GM06990 (cell line): ENCODE data around the gene CHRD.

ENCODE experiments used
- DNase-seq: peaks from one replicate; pipeline ENCODE4 v3.0.0-alpha.2; 2011; ENCODE audit not compliant: insufficient read length; ENCODE audit errors: extremely low read depth
- H3K27me3 ChIP-seq: replicated peaks from 2 replicates; pipeline ENCODE4 v1.6.0; 2011; ENCODE audit warnings: low read length; ENCODE audit not compliant: control insufficient read depth, insufficient read depth
- H3K36me3 ChIP-seq: 2 replicates; pipeline ENCODE4 v1.5.1; 2011; ENCODE audit warnings: low read length; ENCODE audit not compliant: control insufficient read depth, insufficient read depth
- H3K4me3 ChIP-seq: replicated peaks from 2 replicates; pipeline ENCODE4 v1.5.1; 2011; ENCODE audit warnings: low read depth, mild to moderate bottlenecking, control low read depth, low read length
- CTCF ChIP-seq: IDR thresholded peaks from 2 replicates; pipeline ENCODE4 v1.5.1; 2011; ENCODE audit warnings: low read length, control low read depth, mild to moderate bottlenecking, inconsistent platforms; ENCODE audit not compliant: insufficient read depth, poor library complexity, severe bottlenecking

Gene CHRD

GRCh38 chr3:184389935-184390528 is 10.2 kb downstream of the CHRD start:
- no peaks in the 10 kb centered on the region; the same call in 1 of the 2 replicates for H3K27me3 ChIP-seq
- no peak for TF ChIP-seq CTCF
- no peaks in the 10 kb centered on the region for H3K36me3 ChIP-seq
- no peak overlapping the region for H3K4me3 ChIP-seq
- no peak for DNase-seq

GRCh38 chr3:184391266-184391665 is 11.4 kb downstream of the CHRD start:
- Histone ChIP-seq H3K36me3 (no peaks in the 10 kb centered on the region), H3K4me3 (no peak overlapping the region), H3K27me3 (peaks cover 1% of the 10 kb centered on the region)
- TF ChIP-seq CTCF, result no peak
- DNase-seq, result no peak

GRCh38 chr3:184395320-184395660 is 15.4 kb downstream of the CHRD start:
- no peak for TF ChIP-seq CTCF
- no peaks in the 10 kb centered on the region for H3K36me3 ChIP-seq
- DNase-seq, result no peak
- H3K27me3 ChIP-seq, result peaks cover 1% of the 10 kb centered on the region
- no peak overlapping the region for H3K4me3 ChIP-seq

GRCh38 chr3:184399410-184399809 is 19.6 kb downstream of the CHRD start:
- Histone ChIP-seq H3K36me3 (no peaks in the 10 kb centered on the region), H3K4me3 (no peak overlapping the region), H3K27me3 (peaks cover 1% of the 10 kb centered on the region)
- DNase-seq, result no peak
- no peak for TF ChIP-seq CTCF

- Histone ChIP-seq H3K36me3 (no peaks in the 10 kb centered on the region), H3K27me3 (no peaks in the 10 kb centered on the region; the same call in 1 of the 2 replicates), H3K4me3 (no peak overlapping the region)
- no peak for DNase-seq
- TF ChIP-seq CTCF, result no peak
These were observed 25.5 kb downstream of the CHRD start for GRCh38 chr3:184405075-184406030.
